OCI-LY1 (cell line): ENCODE results near the gene FBXO7.
"Not testable (repeated sequence)": the region's sequence is repeated elsewhere in the genome, so short reads cannot be mapped to it uniquely, and the experiment has no call there.

Experiments used
- H2AFZ ChIP-seq: fragments of 200-600 bp; sonication (generic), shearing (Covaris generic); 2 replicates; pipeline ENCODE4 v1.6.0; 2014; ENCODE audit warnings: antibody characterized with exemption, mild to moderate bottlenecking, low read length
- H3F3A ChIP-seq: fragments of 200-600 bp; sonication (generic), shearing (Covaris generic); 2 replicates; pipeline ENCODE4 v1.6.0; 2014; ENCODE audit warnings: mild to moderate bottlenecking, antibody characterized with exemption, low read length, moderate library complexity; ENCODE audit not compliant: insufficient read depth
- H3K27ac ChIP-seq: fragments of 200-600 bp; sonication (generic); 2 replicates; pipeline ENCODE4 v1.5.1; 2014; ENCODE audit warnings: low read length, mixed run types, mild to moderate bottlenecking, low read depth; ENCODE audit not compliant: poor library complexity, severe bottlenecking
- H3K27me3 ChIP-seq: fragments of 200-600 bp; sonication (generic); 2 replicates; pipeline ENCODE4 v1.6.0; 2014; ENCODE audit warnings: antibody characterized with exemption, mild to moderate bottlenecking, low read length, moderate library complexity; ENCODE audit not compliant: insufficient read depth
- H3K36me3 ChIP-seq: fragments of 200-600 bp; sonication (generic); 2 replicates; pipeline ENCODE4 v1.6.1; 2014; ENCODE audit warnings: mild to moderate bottlenecking, antibody characterized with exemption, low read length, moderate library complexity, mixed read lengths; ENCODE audit not compliant: insufficient read depth
- H3K4me1 ChIP-seq: fragments of 200-600 bp; sonication (generic); 2 replicates; pipeline ENCODE4 v1.5.1; 2014; ENCODE audit warnings: mild to moderate bottlenecking, low read length, moderate library complexity; ENCODE audit not compliant: insufficient read depth, severe bottlenecking
- H3K4me2 ChIP-seq: fragments of 200-600 bp; sonication (generic), shearing (Covaris generic); 2 replicates; pipeline ENCODE4 v1.6.1; 2014; ENCODE audit warnings: low read length
- H3K4me3 ChIP-seq: fragments of 200-600 bp; sonication (generic); 2 replicates; pipeline ENCODE4 v1.5.1; 2014; ENCODE audit warnings: low read length, low read depth, mild to moderate bottlenecking, mixed read lengths; ENCODE audit not compliant: poor library complexity, severe bottlenecking
- H3K79me2 ChIP-seq: fragments of 200-600 bp; shearing (Covaris generic); 2 replicates; pipeline ENCODE4 v1.6.1; 2016; ENCODE audit warnings: mixed run types, low read length, mixed read lengths; ENCODE audit not compliant: insufficient read depth
- H3K9ac ChIP-seq: fragments of 200-600 bp; sonication (generic), shearing (Covaris generic); 2 replicates; pipeline ENCODE4 v1.6.1; 2014; ENCODE audit warnings: mild to moderate bottlenecking, low read length, mixed read lengths
- H3K9me2 ChIP-seq: fragments of 200-600 bp; sonication (generic), shearing (Covaris generic); 2 replicates; pipeline ENCODE4 v1.6.1; 2014; ENCODE audit warnings: low read depth, mild to moderate bottlenecking, low read length, mixed read lengths
- H3K9me3 ChIP-seq: fragments of 200-600 bp; shearing (Covaris generic); 2 replicates; pipeline ENCODE4 v1.6.1; 2014; ENCODE audit warnings: low read length, mixed read lengths
- H4K20me1 ChIP-seq: fragments of 200-600 bp; sonication (generic), shearing (Covaris generic); 2 replicates; pipeline ENCODE4 v1.6.0; 2016; ENCODE audit warnings: mild to moderate bottlenecking, low read length; ENCODE audit not compliant: insufficient read depth
- EZH2 ChIP-seq: fragments of 200-600 bp; sonication (generic), shearing (Covaris generic); IDR thresholded peaks from 2 replicates; pipeline ENCODE4 v1.8.0; 2017; ENCODE audit warnings: borderline replicate concordance, mixed run types, mild to moderate bottlenecking, antibody characterized with exemption, low read length, moderate library complexity, mixed read lengths
- TF ChIP-seq, protein P1 (sequence below): fragments of 200-600 bp; sonication (generic), shearing (Covaris generic); IDR thresholded peaks from 2 replicates; pipeline ENCODE4 v1.5.1; 2017; ENCODE audit warnings: mild to moderate bottlenecking, antibody characterized with exemption, low read length, moderate library complexity, mixed read lengths

Gene FBXO7

GRCh38 chr22:32475468-32476010, 928 bp downstream of the FBXO7 start:
- TF ChIP-seq, protein P1, sequence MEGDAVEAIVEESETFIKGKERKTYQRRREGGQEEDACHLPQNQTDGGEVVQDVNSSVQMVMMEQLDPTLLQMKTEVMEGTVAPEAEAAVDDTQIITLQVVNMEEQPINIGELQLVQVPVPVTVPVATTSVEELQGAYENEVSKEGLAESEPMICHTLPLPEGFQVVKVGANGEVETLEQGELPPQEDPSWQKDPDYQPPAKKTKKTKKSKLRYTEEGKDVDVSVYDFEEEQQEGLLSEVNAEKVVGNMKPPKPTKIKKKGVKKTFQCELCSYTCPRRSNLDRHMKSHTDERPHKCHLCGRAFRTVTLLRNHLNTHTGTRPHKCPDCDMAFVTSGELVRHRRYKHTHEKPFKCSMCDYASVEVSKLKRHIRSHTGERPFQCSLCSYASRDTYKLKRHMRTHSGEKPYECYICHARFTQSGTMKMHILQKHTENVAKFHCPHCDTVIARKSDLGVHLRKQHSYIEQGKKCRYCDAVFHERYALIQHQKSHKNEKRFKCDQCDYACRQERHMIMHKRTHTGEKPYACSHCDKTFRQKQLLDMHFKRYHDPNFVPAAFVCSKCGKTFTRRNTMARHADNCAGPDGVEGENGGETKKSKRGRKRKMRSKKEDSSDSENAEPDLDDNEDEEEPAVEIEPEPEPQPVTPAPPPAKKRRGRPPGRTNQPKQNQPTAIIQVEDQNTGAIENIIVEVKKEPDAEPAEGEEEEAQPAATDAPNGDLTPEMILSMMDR, result no peak
- TF ChIP-seq EZH2, result no peak
- H3K9me3 ChIP-seq, result no peaks in the 10 kb centered on the region
- no peaks in the 10 kb centered on the region for H3K27me3 ChIP-seq
- H4K20me1 ChIP-seq, result no peaks in the 10 kb centered on the region
- peaks cover 48% of the 10 kb centered on the region for H3K79me2 ChIP-seq
- H3K27ac ChIP-seq, result peak overlapping the region; percentile 75
- H2AFZ ChIP-seq, result no peak overlapping the region
- peak overlapping the region; percentile 92 for H3K4me3 ChIP-seq
- peaks cover 32% of the 10 kb centered on the region for H3K4me1 ChIP-seq
- H3K9me2 ChIP-seq, result no peaks in the 10 kb centered on the region
- peak overlapping the region; percentile 86 for H3K4me2 ChIP-seq
- peak overlapping the region; percentile 88 for H3K9ac ChIP-seq
- H3K36me3 ChIP-seq, result peaks cover 6% of the 10 kb centered on the region; the same call in 1 of the 2 replicates
- no peaks in the 10 kb centered on the region for H3F3A ChIP-seq

GRCh38 chr22:32476281-32477195, 1.9 kb downstream of the FBXO7 start:
- no peak overlapping the region for H3K27ac ChIP-seq
- no peaks in the 10 kb centered on the region for H4K20me1 ChIP-seq
- H3K27me3 ChIP-seq, result no peaks in the 10 kb centered on the region
- H3K9ac ChIP-seq, result peak overlapping the region; percentile 88
- peaks cover 33% of the 10 kb centered on the region for H3K4me1 ChIP-seq
- H3K9me3 ChIP-seq, result no peaks in the 10 kb centered on the region
- H3K36me3 ChIP-seq, result peaks cover 10% of the 10 kb centered on the region; the same call in 1 of the 2 replicates
- peak overlapping the region; percentile 86 for H3K4me2 ChIP-seq
- no peaks in the 10 kb centered on the region for H3K9me2 ChIP-seq
- H3F3A ChIP-seq, result no peaks in the 10 kb centered on the region
- H3K79me2 ChIP-seq, result peaks cover 57% of the 10 kb centered on the region
- peak overlapping the region; percentile 92 for H3K4me3 ChIP-seq
- no peak for TF ChIP-seq EZH2
- TF ChIP-seq, protein P1, result no peak
- no peak overlapping the region for H2AFZ ChIP-seq

GRCh38 chr22:32477596-32477995, 3.0 kb downstream of the FBXO7 start:
- Histone ChIP-seq H3K27ac (no peak overlapping the region), H3K9ac (no peak overlapping the region), H3F3A (no peaks in the 10 kb centered on the region), H3K36me3 (peaks cover 15% of the 10 kb centered on the region; the same call in 1 of the 2 replicates), H4K20me1 (no peaks in the 10 kb centered on the region), H3K4me2 (peak overlapping the region; percentile 86; the same call in 1 of the 2 replicates), H3K9me3 (no peaks in the 10 kb centered on the region), H3K9me2 (no peaks in the 10 kb centered on the region), H3K27me3 (no peaks in the 10 kb centered on the region), H3K79me2 (peaks cover 67% of the 10 kb centered on the region), H3K4me3 (no peak overlapping the region), H3K4me1 (peaks cover 33% of the 10 kb centered on the region), H2AFZ (no peak overlapping the region)
- TF ChIP-seq EZH2, result no peak
- TF ChIP-seq, protein P1, result no peak

DNA sequence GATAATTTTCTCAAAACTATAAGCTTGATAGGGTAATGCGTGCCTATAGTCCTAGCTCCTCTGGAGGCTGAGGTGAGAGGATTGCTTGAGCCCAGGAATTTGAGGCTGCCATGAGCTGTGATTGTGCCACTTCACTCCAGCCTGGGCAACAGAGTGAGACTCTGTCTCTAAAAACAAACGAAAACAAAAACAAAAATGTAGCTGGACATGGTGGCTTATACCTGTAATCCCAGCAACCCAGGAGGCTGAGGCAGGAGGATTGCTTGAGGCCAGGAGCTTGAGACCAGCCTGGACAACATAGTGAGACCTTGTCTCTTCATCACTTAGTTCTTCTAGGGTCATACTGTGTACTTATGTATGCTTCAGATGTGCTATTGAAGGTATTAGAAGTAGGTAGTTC, 3.9 kb downstream of the FBXO7 start:
- H3K4me3 ChIP-seq, H4K20me1 ChIP-seq, H3K27ac ChIP-seq, H3K27me3 ChIP-seq, H3K9ac ChIP-seq, H3K9me2 ChIP-seq, H3K9me3 ChIP-seq, H2AFZ ChIP-seq, H3K4me2 ChIP-seq, H3F3A ChIP-seq: not testable (repeated sequence)
- H3K79me2 ChIP-seq, result peaks cover 71% of the 10 kb centered on the region
- H3K36me3 ChIP-seq, result peaks cover 19% of the 10 kb centered on the region; the same call in 1 of the 2 replicates
- peaks cover 30% of the 10 kb centered on the region for H3K4me1 ChIP-seq
